ENCODE measurements around the gene SIRT6. TPM values are rescaled to one million over a fixed set of nuclear protein-coding genes. Genes with fewer than 3 reads are reported as not detected.
"Not testable (repeated sequence)": the region's sequence is repeated elsewhere in the genome, so short reads cannot be mapped to it uniquely, and the experiment has no call there.

Gene SIRT6
- total RNA-seq, 1 donor from 2014 or later = 19.2 TPM

- DNase-seq (ENCODE audit: low read depth) = no peak
Measured at GRCh38 chr19:4199699-4200293, 17.4 kb upstream of the SIRT6 start.

GRCh38 chr19:4198467-4199126, 16.2 kb upstream of the SIRT6 start:
- no peak for DNase-seq (ENCODE audit: low read depth)

- DNase-seq (ENCODE audit: low read depth) = peak; percentile 18
Measured at GRCh38 chr19:4197625-4198466, 15.5 kb upstream of the SIRT6 start.

DNA sequence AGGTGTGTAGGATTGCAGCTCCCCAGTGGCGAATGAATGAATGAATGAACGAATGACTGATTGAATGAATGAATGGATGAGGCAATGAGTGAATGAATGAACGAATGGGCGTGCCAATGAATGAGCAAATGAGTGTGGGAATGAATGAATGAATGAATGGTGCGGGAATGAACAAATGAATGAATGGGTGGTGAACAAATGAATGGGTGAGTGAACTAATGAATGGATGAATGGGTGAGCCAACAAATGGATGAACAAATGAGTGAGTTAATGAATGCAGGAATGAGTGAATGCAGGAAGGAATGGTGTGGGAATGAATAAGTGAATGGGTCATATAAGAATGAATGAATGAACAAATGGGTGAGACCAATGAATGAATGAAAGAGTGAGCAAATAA, 14.9 kb upstream of the SIRT6 start:
- DNase-seq (ENCODE audit: low read depth) = no peak

- DNase-seq (ENCODE audit: low read depth) = no peak
Measured at GRCh38 chr19:4196587-4197148, 14.3 kb upstream of the SIRT6 start.

DNA sequence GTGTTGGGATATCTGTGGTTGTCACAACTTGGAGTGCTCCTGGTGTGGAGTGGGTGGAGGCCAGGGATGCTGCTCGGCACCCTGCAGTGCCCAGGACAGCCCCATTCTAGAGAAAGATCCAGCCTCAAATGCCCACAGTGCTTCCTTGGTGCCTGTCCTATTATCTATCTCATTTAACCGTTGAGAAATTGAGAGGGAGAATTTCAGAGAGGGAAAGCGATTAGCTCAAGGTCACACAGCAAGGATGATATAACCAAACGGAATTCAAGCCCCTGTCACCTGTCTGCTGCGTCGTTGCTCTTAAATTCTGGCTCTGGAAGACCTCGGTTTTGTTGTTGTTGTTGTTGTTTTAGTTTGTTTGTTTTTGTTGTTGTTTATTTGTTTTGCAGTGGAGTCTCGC, 13.6 kb upstream of the SIRT6 start:
- DNase-seq (ENCODE audit: low read depth) = no peak

DNA sequence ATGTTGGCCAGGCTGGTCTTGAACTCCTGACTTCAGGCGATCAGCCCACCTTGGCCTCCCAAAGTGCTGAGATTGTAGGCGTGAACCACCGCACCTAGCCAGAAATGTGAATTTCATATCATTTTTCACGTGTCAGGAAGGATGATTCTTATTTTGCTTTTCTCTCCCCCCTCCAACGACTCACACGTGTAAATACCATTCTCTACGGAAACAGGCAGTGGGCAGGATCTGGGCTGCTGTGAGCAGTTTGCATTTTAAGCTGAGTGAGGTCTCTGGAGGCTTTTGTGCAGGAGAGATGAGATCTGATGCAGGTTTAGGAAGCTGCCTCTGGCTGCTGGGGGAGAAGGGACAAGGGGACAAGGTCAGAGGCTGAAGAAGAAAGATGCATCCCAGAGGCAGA, 12.0 kb upstream of the SIRT6 start:
- no peak for DNase-seq (ENCODE audit: low read depth)

DNA sequence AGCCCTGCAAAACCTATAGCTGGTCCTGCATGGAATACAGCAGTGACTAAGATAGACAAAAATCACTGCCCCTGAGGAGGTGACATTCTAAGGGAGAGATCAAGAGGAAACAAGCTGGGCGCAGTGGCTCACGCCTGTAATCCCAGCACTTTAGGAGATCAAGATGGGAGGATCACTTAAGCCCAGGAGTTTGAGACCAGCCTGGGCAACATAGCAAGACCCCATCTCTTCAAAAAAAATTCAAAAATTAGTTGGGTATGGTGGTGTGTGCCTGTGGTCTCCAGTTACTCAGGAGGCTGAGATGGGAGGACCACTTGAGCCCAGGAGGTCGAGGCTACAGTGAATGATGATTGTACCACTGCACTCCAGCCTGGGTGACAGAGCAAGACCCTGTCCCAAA, 10.2 kb upstream of the SIRT6 start:
- DNase-seq (ENCODE audit: low read depth) = not testable (repeated sequence)

GRCh38 chr19:4189641-4190040, 7.3 kb upstream of the SIRT6 start:
- no peak for DNase-seq (ENCODE audit: low read depth)

DNA sequence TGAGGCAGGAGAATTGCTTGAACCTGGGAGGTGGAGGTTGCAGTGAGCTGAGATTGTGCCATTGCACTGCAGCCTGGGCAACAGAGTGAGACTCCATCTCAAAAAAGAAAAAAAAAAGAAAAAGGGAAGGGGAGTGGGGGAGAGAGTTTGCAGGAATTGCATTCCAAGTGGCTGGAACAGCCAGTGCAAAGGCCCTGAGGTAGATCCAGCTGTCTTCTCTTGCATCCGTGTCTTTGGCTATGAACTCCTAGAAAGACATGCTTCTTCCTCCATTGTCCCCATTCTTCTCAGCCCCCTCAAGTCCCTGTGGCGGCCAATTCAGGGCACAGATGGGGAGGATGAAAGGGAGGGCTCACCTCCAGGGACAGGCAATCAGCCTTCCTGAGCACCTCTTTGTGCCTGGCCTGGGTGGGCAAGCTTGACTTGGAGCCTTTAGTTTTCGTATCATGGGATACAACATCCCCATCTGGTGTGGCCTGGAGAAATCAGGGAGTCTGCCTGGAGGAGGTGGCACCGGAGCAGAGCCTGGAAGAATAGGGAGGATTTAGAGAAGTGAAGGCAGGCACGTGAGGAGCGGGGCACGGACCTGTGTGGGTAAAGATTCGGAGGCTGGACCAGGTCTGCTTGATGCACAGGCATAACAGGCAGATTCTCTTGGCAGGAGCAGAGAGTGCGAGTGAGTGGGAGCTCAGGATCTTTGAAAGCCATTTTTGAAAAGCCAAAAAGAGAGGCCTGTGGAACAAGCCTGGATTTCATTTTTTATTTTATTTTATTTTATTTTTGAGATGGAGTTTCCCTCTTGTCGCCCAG, 5.2 kb upstream of the SIRT6 start:
- no peak for DNase-seq (ENCODE audit: low read depth)

DNA sequence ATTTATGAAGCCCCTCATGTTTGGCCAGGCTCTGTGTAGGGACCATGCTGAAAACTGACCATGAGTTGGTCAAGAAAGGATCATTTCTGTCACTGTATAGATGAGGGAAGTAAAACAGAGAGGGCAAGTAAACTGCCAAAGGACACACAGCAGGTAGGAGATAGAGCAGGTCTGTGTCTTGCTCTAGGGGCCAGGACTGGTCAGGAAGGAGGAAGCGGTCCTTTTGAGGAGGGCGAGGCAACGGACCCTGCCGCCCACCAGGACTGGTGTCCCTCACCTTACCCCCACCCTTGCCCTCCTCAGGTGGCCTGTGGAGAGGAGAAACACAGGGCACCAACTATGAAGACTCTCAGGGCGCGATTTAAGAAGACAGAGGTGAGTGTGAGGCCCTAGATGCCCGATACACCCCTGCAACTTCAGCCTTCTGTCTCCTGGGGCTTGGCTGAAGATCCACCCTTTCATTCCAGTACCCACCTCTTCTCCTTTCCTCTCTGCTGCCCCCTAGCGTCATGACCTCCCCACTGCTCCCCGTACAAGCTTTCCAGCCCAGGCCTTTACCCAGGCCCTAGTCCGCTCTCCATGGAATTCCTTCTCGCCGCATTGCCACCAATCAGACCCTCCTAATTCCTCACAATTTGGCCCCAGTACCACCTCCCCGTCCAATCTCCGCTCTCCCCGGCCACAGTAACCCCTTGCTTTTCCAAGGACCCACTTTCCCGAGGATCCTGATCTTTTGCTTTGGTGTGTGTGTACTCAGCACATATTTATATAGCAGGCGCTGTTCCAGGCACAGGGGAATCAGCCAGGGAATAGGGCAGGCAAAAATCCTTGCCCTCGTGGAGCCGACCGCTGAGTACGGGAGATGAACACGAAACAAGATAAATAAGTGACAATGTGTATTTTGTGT, 4.0 kb upstream of the SIRT6 start:
- DNase-seq (ENCODE audit: low read depth) = peak; percentile 41

DNA sequence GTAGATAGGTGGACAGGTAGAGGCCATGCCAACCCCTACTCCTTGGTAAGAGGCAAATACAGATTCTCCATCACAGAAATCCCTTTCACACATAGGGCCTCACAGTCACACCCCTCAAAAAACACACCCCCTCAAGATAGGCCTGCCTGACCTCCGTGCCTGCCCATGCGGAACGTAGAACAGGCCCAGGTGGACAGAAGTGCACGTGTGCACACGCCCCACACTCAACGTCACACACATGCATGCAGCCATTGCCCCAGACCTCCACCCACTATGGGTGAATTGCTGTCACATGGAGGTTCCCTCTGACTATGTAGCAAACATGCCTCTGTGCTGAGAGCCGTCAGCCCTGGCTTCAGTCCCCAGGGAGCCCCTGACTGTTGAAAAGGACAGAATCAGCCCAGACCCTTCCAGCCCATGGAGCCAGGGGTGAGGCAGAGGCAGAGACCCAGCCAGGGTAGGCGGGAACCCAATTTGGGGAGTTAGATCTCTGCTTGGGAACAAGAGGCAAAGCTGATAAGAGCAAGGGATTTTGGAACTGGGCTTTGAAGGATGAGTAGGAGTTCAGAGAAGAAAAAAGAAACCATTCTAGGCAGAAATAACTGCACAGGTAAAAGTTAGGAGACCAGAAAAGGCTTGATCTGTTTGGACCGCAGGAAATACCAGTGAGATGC, 3.2 kb upstream of the SIRT6 start:
- DNase-seq (ENCODE audit: low read depth) = no peak

DNA sequence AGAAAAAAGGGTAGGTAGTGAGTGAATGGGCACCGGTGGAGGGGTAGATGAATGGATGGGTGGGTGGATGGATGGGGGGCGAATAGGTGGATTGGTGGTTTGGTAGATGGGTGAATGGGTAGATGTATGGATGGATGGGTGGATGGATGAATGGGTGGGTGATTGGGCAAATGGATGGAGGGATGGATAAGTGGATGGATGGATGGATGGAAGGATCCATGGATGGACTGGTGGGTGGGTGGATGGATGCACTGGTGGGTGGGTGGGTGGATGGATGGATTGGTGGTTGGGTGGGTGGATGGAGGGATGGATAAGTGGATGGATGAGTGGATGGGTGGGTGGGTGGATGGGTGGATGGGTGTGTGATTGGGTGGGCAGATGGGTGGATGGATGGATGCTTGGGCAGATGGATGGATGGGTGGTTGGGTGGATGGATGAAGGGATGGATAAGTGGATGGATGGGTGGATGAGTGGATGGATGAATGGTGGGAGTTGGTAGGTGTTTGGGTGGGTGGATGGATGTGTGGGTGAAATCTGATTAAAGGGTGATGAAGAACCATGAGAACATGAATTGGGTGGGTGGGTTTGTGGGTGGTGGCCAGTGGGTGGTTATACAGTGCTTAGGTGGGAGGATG, 2.5 kb upstream of the SIRT6 start:
- no peak for DNase-seq (ENCODE audit: low read depth)

DNA sequence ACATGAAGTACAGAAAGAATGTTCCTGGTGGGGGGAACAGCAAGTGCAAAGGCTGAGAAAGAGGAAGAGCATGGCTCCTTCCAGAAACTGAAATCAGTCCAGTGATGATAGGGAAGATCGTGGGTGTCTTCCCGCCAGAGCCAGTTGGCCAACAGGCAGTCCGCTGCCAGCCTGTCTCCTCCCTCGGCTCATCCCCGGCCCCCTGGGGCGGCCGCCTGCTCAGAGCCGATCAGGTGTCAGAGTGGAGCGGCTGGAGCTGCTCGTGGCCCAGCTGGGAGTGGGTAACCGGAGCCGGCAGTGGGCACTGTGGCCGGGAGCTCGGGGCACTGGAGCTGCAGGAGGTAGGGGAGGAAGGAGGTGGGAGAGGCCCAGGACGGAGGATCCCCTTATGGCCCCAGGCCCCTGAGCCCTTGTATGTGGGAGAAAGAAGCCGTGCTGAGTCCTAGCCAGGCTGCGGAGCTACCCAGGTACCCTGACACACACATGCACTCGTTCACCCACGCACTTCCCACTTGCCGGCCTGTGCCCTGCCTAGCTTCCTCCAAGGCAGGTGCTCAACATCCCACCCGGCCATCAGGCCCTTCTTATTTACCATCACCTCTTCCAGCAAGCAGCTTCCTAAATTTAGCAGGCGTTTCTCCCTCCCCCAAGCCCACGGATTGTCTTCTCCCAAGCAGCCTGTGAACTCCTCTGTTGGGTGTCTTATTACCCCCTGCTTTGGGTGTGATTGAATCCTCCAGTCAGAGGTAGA, 1.8 kb upstream of the SIRT6 start:
- no peak for DNase-seq (ENCODE audit: low read depth)

DNA sequence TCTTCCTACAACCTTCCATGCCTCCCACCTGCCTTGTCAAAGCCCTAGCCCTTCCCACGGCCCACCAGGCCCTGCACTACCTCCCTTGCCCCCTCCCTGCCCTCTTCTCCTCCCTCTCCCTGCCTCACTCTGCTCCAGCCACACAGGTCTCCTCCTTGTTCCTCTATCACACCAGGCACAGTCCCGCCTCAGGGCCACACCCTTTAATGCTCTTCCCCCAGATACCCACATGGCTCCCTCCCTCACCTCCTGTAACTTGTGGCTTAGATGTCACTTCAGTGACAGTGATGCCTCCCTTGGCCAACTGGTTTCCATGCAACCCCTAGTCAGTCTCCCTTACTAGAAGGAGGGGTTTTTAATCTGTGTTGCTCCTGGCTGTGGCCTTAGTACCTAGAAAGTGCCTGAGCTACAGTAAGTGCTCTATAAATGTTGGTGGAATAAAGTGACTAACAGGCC, 1.3 kb downstream of the SIRT6 start:
- no peak for DNase-seq (ENCODE audit: low read depth)

- DNase-seq (ENCODE audit: low read depth) = no peak
Measured at GRCh38 chr19:4178990-4179389, 3.4 kb downstream of the SIRT6 start.

GRCh38 chr19:4177146-4177545, 5.2 kb downstream of the SIRT6 start:
- DNase-seq (ENCODE audit: low read depth) = no peak

GRCh38 chr19:4175669-4175931, 6.8 kb downstream of the SIRT6 start:
- DNase-seq (ENCODE audit: low read depth) = no peak

Measured in renal cortical epithelial cell (primary cell).